Liver (tissue), 9 donors: ENCODE data around the gene MN1. TPM values are rescaled to one million over a fixed set of nuclear protein-coding genes. Genes with fewer than 3 reads are reported as not detected.

Experiments
- DNase-seq: peaks from one replicate; pipeline ENCODE4 v3.0.0-alpha.2; 2017; ENCODE audit warnings: low spot score
- H3K27ac ChIP-seq, 2 donors: one replicate each; pipeline ENCODE4 v1.7.0; 2013; ENCODE audit warnings: inconsistent platforms in 2 of 2, low read length in 2 of 2, control low read depth in 1 of 2, low read depth in 1 of 2, mild to moderate bottlenecking in 1 of 2
- H3K27me3 ChIP-seq, 4 donors: one replicate each; pipeline versions ENCODE4 v1.6.1 to v1.7.0; 2013; ENCODE audit warnings: low read length in 3 of 4, inconsistent platforms in 1 of 4, mild to moderate bottlenecking in 1 of 4, moderate library complexity in 1 of 4; ENCODE audit not compliant: control insufficient read depth in 4 of 4, insufficient read depth in 4 of 4
- H3K36me3 ChIP-seq, 4 donors: one replicate each; pipeline versions ENCODE4 v1.6.1 to v1.7.0; 2013; ENCODE audit warnings: low read length in 3 of 4, mild to moderate bottlenecking in 3 of 4, low read depth in 1 of 4, moderate library complexity in 1 of 4; ENCODE audit not compliant: control insufficient read depth in 4 of 4, insufficient read depth in 3 of 4
- H3K4me1 ChIP-seq, 4 donors: one replicate each; pipeline versions ENCODE4 v1.6.1 to v1.7.0; 2013; ENCODE audit warnings: low read length in 3 of 4, mild to moderate bottlenecking in 3 of 4, moderate library complexity in 1 of 4; ENCODE audit not compliant: control insufficient read depth in 4 of 4, insufficient read depth in 4 of 4
- H3K4me3 ChIP-seq, 3 donors: one replicate each; pipeline versions ENCODE4 v1.6.1 to v1.7.0; 2013; ENCODE audit warnings: low read length in 3 of 3, control low read depth in 1 of 3, low read depth in 1 of 3, mild to moderate bottlenecking in 1 of 3
- H3K9ac ChIP-seq, 2 donors: one replicate each; pipeline ENCODE4 v1.7.0; 2013; ENCODE audit warnings: low read length in 2 of 2, mild to moderate bottlenecking in 2 of 2, moderate library complexity in 2 of 2, control low read depth in 1 of 2, low read depth in 1 of 2
- H3K9me3 ChIP-seq, 4 donors: one replicate each; pipeline versions ENCODE4 v1.6.1 to v1.7.0; 2013; ENCODE audit warnings: low read length in 3 of 4; ENCODE audit not compliant: control insufficient read depth in 4 of 4
- ATF3 ChIP-seq: IDR thresholded peaks from 2 replicates; pipeline ENCODE4 v1.6.1; 2016; ENCODE audit warnings: antibody characterized with exemption
- CTCF ChIP-seq: fragments of 150-350 bp; IDR thresholded peaks from 2 replicates; pipeline ENCODE4 v1.5.1; 2017; ENCODE audit warnings: improper control_type of control experiment, low read depth, low read length; ENCODE audit not compliant: missing input control
- FOXA2 ChIP-seq: IDR thresholded peaks from 2 replicates; pipeline ENCODE4 v1.6.1; 2016; ENCODE audit warnings: antibody characterized with exemption
- GABPA ChIP-seq, 2 donors: IDR thresholded peaks in 1 of 2; conservative IDR thresholded peaks in 1 of 2; 2 replicates each; pipeline ENCODE4 v1.6.1; 2016; ENCODE audit warnings: antibody characterized with exemption in 2 of 2, mild to moderate bottlenecking in 1 of 2, moderate library complexity in 1 of 2
- HNF4G ChIP-seq: IDR thresholded peaks from 2 replicates; pipeline ENCODE4 v1.6.1; 2016; ENCODE audit warnings: antibody characterized with exemption
- JUND ChIP-seq, 2 donors: IDR thresholded peaks; 2 replicates each; pipeline ENCODE4 v1.6.1; 2016; ENCODE audit warnings: antibody characterized with exemption in 2 of 2
- MAX ChIP-seq: IDR thresholded peaks from 2 replicates; pipeline ENCODE4 v1.6.1; 2016; ENCODE audit warnings: antibody characterized with exemption
- NR2F2 ChIP-seq: IDR thresholded peaks from 2 replicates; pipeline ENCODE4 v1.6.1; 2016; ENCODE audit warnings: antibody characterized with exemption
- REST ChIP-seq: IDR thresholded peaks from 2 replicates; pipeline ENCODE4 v1.6.1; 2016; ENCODE audit warnings: antibody characterized with exemption, mild to moderate bottlenecking
- SP1 ChIP-seq: IDR thresholded peaks from 2 replicates; pipeline ENCODE4 v1.6.1; 2018; ENCODE audit warnings: antibody characterized with exemption, mild to moderate bottlenecking
- YY1 ChIP-seq: IDR thresholded peaks from 2 replicates; pipeline ENCODE4 v1.6.1; 2016; ENCODE audit warnings: antibody characterized with exemption, mild to moderate bottlenecking
- ZBTB33 ChIP-seq: IDR thresholded peaks from 2 replicates; pipeline ENCODE4 v1.6.1; 2016; ENCODE audit warnings: antibody characterized with exemption
- WGBS: extraction: QIAGEN DNeasy Blood & Tissue Kit; methylation state at CpG from one replicate; pipeline ENCODE4 v1.1.7; 2013; 5-methylcytosine and 5-hydroxymethylcytosine counted together
- polyA plus RNA-seq, 2 donors: library from polyadenylated mRNA; stranded (reverse) in 1 of 2; unstranded in 1 of 2; fragments of 200-250 nt in 1 of 2; fragments of >200 nt in 1 of 2; fragmentation: Nextera tagmentation in 1 of 2; extraction: Ambion mirVana in 1 of 2; gene quantifications; one replicate each; pipeline versions ENCODE4 v1.2.1 to v1.2.3, GENCODE V29; 2013 to 2015
- total RNA-seq, 2 donors: library from RNA; depleted of rRNA; stranded (reverse); fragments of >200 nt; gene quantifications; one replicate each; pipeline ENCODE4 v1.2.3, GENCODE V29; 2014
- donor health status: healthy.
- donor health status: healthy.
- donor health status: healthy.
- donor health status: healthy.
- donor health status: healthy.

The MN1 gene
- total and polyA plus RNA-seq, 4 donors, result 0.10 to 0.33 (median 0.21) TPM

- Histone ChIP-seq H3K27ac (no peak overlapping the region), H3K4me3 (no peak overlapping the region), H3K27me3 (no peaks in the 10 kb centered on the region), H3K4me1 (no peaks in the 10 kb centered on the region), H3K9ac (no peak overlapping the region), H3K36me3 (no peaks in the 10 kb centered on the region), H3K9me3 (no peaks in the 10 kb centered on the region)
- 77% methylated on average over 9 of the region's 9 CpGs for WGBS
- no peak for DNase-seq
- TF ChIP-seq ATF3, result no peak
- TF ChIP-seq ZBTB33, result no peak
- TF ChIP-seq NR2F2, result no peak
- no peak for TF ChIP-seq REST
- TF ChIP-seq CTCF, result no peak
- no peak for TF ChIP-seq FOXA2
- TF ChIP-seq SP1, result no peak
Measured at GRCh38 chr22:27774200-27774599, 27.4 kb downstream of the MN1 start.

- 90% methylated on average over 18 of the region's 18 CpGs for WGBS
- Histone ChIP-seq H3K9ac (no peak overlapping the region), H3K9me3 (no peaks in the 10 kb centered on the region), H3K4me1 (no peaks in the 10 kb centered on the region), H3K27me3 (no peaks in the 10 kb centered on the region), H3K36me3 (no peaks in the 10 kb centered on the region), H3K4me3 (no peak overlapping the region), H3K27ac (no peak overlapping the region)
- no peak for DNase-seq
- TF ChIP-seq ATF3, result no peak
- TF ChIP-seq JUND (IDR thresholded peaks at IDR 0.05), result no peak
- TF ChIP-seq REST, result no peak
- no peak for TF ChIP-seq MAX
- TF ChIP-seq YY1, result no peak
- TF ChIP-seq GABPA (IDR thresholded peaks at IDR 0.05 in 1 of 2, conservative IDR thresholded peaks at IDR 0.05 in 1 of 2), result no peak
- no peak for TF ChIP-seq HNF4G
Measured at GRCh38 chr22:27772984-27773498, 28.5 kb downstream of the MN1 start.
